Activated CD4-positive, alpha-beta memory T cell treated with anti-CD3 and anti-CD28 coated beads for 36 hours (primary cell): Measurements from ENCODE around the gene UNC45A. TPM values are rescaled to one million over a fixed set of nuclear protein-coding genes. Genes with fewer than 3 reads are reported as not detected.
"Not testable (repeated sequence)": the region's sequence is repeated elsewhere in the genome, so short reads cannot be mapped to it uniquely, and the experiment has no call there.

Experiments used
- CTCF ChIA-PET: fragments of 350-600 bp; sonication (Branson Sonifier 250); formaldehyde crosslinking; loops from one replicate; lab custom pipeline; 2021; ENCODE audit warnings: antibody characterized with exemption, inconsistent platforms; lab: Charles Lee
- POLR2A ChIA-PET: fragments of 350-600 bp; sonication (Branson Sonifier 250); formaldehyde crosslinking; loops from one replicate; lab custom pipeline; 2021; ENCODE audit warnings: antibody characterized with exemption; lab: Charles Lee
- DNase-seq: peaks from one replicate; pipeline ENCODE4 v3.0.0-alpha.2; 2020
- H3K27ac Mint-ChIP-seq: one replicate; pipeline ENCODE4 v1.8.0; 2021; ENCODE audit warnings: mixed read lengths
- H3K27me3 Mint-ChIP-seq: one replicate; pipeline ENCODE4 v1.8.0; 2021; ENCODE audit warnings: mixed read lengths
- H3K36me3 Mint-ChIP-seq: one replicate; pipeline ENCODE4 v1.8.0; 2021; ENCODE audit warnings: mixed read lengths
- H3K4me1 Mint-ChIP-seq: one replicate; pipeline ENCODE4 v1.8.0; 2021; ENCODE audit warnings: low read depth, mixed read lengths
- H3K4me3 Mint-ChIP-seq: one replicate; pipeline ENCODE4 v1.8.0; 2021; ENCODE audit warnings: mild to moderate bottlenecking, mixed read lengths
- H3K9me3 Mint-ChIP-seq: one replicate; pipeline ENCODE4 v1.8.0; 2021; ENCODE audit warnings: mixed read lengths
- intact Hi-C: fragments of 100-400 bp; cut with micrococcal nuclease; formaldehyde crosslinking; loops from one replicate; pipeline ENCODE4 v1.15.1; 2023
- total RNA-seq, 2 experiments: library from RNA; stranded (reverse); gene quantifications; one replicate each; pipeline ENCODE4 v1.2.3, GENCODE V29; 2021

Gene UNC45A
- total RNA-seq, 2 experiments from 2014 or later = 71.1 to 74.3 TPM

- H3K4me1 Mint-ChIP-seq = peaks cover 25% of the 10 kb centered on the region
- ChIA-PET POLR2A (interaction anchor here (5.5 kb wide), 1 partner anchor 28 kb away, joined by 82 read pairs; the partner anchor contains the start of genes HDDC3 and UNC45A), CTCF (interaction anchor here (0.9 to 8.0 kb wide), 5 partner anchors 18 to 257 kb away, joined by 3 to 231 read pairs (median 12); partner anchors contain the start of genes HDDC3 and UNC45A)
- DNase-seq = no peak
- H3K27me3 Mint-ChIP-seq = no peaks in the 10 kb centered on the region
- H3K9me3 Mint-ChIP-seq = no peaks in the 10 kb centered on the region
- no peak overlapping the region for H3K4me3 Mint-ChIP-seq
- H3K36me3 Mint-ChIP-seq = peaks cover 37% of the 10 kb centered on the region
- intact Hi-C loops = no loop called here
- no peak overlapping the region for H3K27ac Mint-ChIP-seq
Measured at GRCh38 chr15:90904746-90905145, 30.3 kb upstream of the UNC45A start.

GRCh38 chr15:90905306-90906180 lies 29.5 kb upstream of the UNC45A start:
- ChIA-PET POLR2A (interaction anchor here (5.5 kb wide), 1 partner anchor 27 kb away, joined by 82 read pairs; the partner anchor contains the start of genes HDDC3 and UNC45A), CTCF (interaction anchor here (0.6 to 8.0 kb wide), 5 partner anchors 19 to 258 kb away, joined by 3 to 231 read pairs (median 6); partner anchors contain the start of genes HDDC3 and UNC45A)
- no peaks in the 10 kb centered on the region for H3K27me3 Mint-ChIP-seq
- H3K9me3 Mint-ChIP-seq = no peaks in the 10 kb centered on the region
- intact Hi-C loops = no loop called here
- H3K4me3 Mint-ChIP-seq = no peak overlapping the region
- peaks cover 25% of the 10 kb centered on the region for H3K4me1 Mint-ChIP-seq
- peaks cover 41% of the 10 kb centered on the region for H3K36me3 Mint-ChIP-seq
- no peak for DNase-seq
- H3K27ac Mint-ChIP-seq = no peak overlapping the region

GRCh38 chr15:90906181-90906849 lies 28.8 kb upstream of the UNC45A start:
- DNase-seq = no peak
- Mint-ChIP-seq H3K27ac (no peak overlapping the region), H3K9me3 (no peaks in the 10 kb centered on the region), H3K36me3 (peaks cover 47% of the 10 kb centered on the region), H3K4me1 (peaks cover 22% of the 10 kb centered on the region), H3K4me3 (no peak overlapping the region), H3K27me3 (no peaks in the 10 kb centered on the region)
- intact Hi-C loops = no loop called here
- ChIA-PET CTCF (interaction anchor here (1.7 to 8.0 kb wide), 2 partner anchors 20 to 27 kb away, joined by 6 to 231 read pairs; partner anchors contain the start of genes HDDC3 and UNC45A), POLR2A (interaction anchor here (5.5 kb wide), 1 partner anchor 26 kb away, joined by 82 read pairs; the partner anchor contains the start of genes HDDC3 and UNC45A)

DNA sequence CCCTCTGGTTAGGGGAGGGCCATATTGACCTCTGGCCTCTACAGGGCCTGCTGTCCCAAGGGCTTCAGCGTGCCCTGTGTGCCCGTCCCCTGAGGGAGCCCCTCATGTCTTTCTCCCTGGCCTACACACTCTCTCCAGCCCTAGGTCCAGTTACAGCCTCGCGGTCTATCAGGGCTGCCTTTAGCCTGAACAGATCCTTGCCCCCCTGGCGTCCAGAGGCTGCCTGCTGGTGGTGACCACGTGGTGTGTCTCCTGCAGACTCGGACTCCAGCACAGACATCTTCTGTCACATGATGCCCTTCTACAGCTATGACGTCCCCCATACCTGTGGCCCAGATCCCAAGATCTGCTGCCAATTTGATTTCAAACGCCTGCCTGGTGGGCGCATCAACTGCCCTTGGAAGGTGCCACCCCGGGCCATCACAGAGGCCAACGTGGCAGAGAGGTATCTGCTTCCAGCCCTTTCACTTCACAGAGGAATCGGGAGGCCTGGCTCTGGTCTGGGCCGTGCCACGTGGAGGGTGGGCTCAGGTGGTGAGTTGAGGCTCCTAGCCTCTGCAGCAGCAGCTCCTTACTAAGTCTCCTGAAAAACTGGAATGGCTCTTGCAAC lies 27.9 kb upstream of the UNC45A start:
- Mint-ChIP-seq H3K27me3 (no peaks in the 10 kb centered on the region), H3K27ac (no peak overlapping the region), H3K9me3 (no peaks in the 10 kb centered on the region), H3K36me3 (peaks cover 49% of the 10 kb centered on the region), H3K4me3 (no peak overlapping the region), H3K4me1 (peaks cover 14% of the 10 kb centered on the region)
- DNase-seq = no peak
- CTCF ChIA-PET = interaction anchor here (8.0 kb wide), 1 partner anchor 26 kb away, joined by 231 read pairs; the partner anchor contains the start of genes HDDC3 and UNC45A
- intact Hi-C loops = no loop called here
- POLR2A ChIA-PET = no interaction called here

GRCh38 chr15:90907838-90908507 lies 27.1 kb upstream of the UNC45A start:
- Mint-ChIP-seq H3K4me1 (peaks cover 13% of the 10 kb centered on the region), H3K36me3 (peaks cover 52% of the 10 kb centered on the region), H3K27ac (no peak overlapping the region), H3K9me3 (no peaks in the 10 kb centered on the region), H3K27me3 (no peaks in the 10 kb centered on the region), H3K4me3 (no peak overlapping the region)
- ChIA-PET POLR2A (no interaction called here), CTCF (no interaction called here)
- intact Hi-C loops = no loop called here
- no peak for DNase-seq

GRCh38 chr15:90909449-90909848 lies 25.6 kb upstream of the UNC45A start:
- H3K4me3 Mint-ChIP-seq, H3K27ac Mint-ChIP-seq, H3K4me1 Mint-ChIP-seq, H3K27me3 Mint-ChIP-seq, DNase-seq, POLR2A ChIA-PET, intact Hi-C loops, H3K9me3 Mint-ChIP-seq: not testable (repeated sequence)
- CTCF ChIA-PET = interaction anchor here (1.1 kb wide), 1 partner anchor 23 kb away, joined by 5 read pairs; no protein-coding TSS in a partner anchor
- H3K36me3 Mint-ChIP-seq = peaks cover 61% of the 10 kb centered on the region

GRCh38 chr15:90909976-90910375 lies 25.1 kb upstream of the UNC45A start:
- Mint-ChIP-seq H3K27ac (no peak overlapping the region), H3K36me3 (peaks cover 61% of the 10 kb centered on the region), H3K9me3 (no peaks in the 10 kb centered on the region), H3K4me1 (peaks cover 5% of the 10 kb centered on the region), H3K4me3 (no peak overlapping the region), H3K27me3 (no peaks in the 10 kb centered on the region)
- no peak for DNase-seq
- ChIA-PET POLR2A (no interaction called here), CTCF (interaction anchor here (1.1 kb wide), 1 partner anchor 24 kb away, joined by 5 read pairs; no protein-coding TSS in a partner anchor)
- intact Hi-C loops = no loop called here

GRCh38 chr15:90910441-90911301 lies 24.4 kb upstream of the UNC45A start:
- Mint-ChIP-seq H3K27me3 (no peaks in the 10 kb centered on the region), H3K4me1 (no peaks in the 10 kb centered on the region), H3K9me3 (no peaks in the 10 kb centered on the region), H3K36me3 (peaks cover 61% of the 10 kb centered on the region), H3K4me3 (no peak overlapping the region), H3K27ac (no peak overlapping the region)
- DNase-seq = no peak
- intact Hi-C loops = no loop called here
- ChIA-PET CTCF (interaction anchor here (1.1 kb wide), 2 partner anchors 24 kb away, joined by 3 to 5 read pairs; no protein-coding TSS in a partner anchor), POLR2A (no interaction called here)

- no peak for DNase-seq
- intact Hi-C loops = no loop called here
- H3K36me3 Mint-ChIP-seq = peaks cover 56% of the 10 kb centered on the region
- no peaks in the 10 kb centered on the region for H3K4me1 Mint-ChIP-seq
- CTCF ChIA-PET = interaction anchor here (1.1 kb wide), 1 partner anchor 25 kb away, joined by 3 read pairs; no protein-coding TSS in a partner anchor
- H3K27me3 Mint-ChIP-seq = no peaks in the 10 kb centered on the region
- H3K4me3 Mint-ChIP-seq = no peak overlapping the region
- no peaks in the 10 kb centered on the region for H3K9me3 Mint-ChIP-seq
- no peak overlapping the region for H3K27ac Mint-ChIP-seq
- POLR2A ChIA-PET = no interaction called here
Measured at GRCh38 chr15:90911302-90911623, 23.8 kb upstream of the UNC45A start.

DNA sequence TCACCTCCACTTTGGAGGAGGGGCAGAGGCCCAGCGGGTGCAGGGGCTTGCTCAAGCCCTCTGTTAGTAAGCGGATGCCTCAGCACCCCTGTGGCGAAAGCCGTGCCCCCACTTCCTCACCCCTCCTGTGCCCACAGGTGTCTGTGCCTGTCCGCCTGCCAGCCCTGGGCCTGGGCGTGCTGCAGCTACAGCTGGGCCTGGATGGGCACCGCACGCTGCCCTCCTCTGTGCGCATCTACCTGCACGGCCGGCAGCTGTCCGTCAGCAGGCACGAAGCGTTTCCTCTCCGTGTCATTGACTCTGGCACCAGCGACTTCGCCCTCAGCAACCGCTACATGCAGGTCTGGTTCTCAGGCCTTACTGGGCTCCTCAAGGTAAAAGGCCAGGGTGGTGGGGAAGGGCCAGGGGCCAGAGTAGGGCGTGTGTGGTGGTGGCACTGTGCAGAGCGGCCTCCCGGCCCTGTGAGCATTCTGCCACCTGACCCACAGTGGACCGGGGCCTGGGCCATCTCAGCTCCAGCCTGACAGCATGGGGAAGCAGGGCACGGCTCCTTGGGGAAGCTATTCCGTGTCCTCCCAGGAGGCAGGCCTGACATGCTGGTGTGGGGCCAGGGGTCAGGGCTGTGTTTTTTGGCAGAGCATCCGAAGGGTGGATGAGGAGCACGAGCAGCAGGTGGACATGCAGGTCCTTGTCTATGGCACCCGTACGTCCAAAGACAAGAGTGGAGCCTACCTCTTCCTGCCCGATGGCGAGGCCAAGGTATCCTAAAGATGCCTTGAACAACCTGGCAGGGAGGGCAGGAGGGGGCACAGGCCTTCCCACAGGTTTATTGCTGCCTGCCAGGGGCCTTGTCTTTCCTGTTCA lies 22.9 kb upstream of the UNC45A start:
- Mint-ChIP-seq H3K4me3 (no peak overlapping the region), H3K36me3 (peaks cover 54% of the 10 kb centered on the region), H3K4me1 (no peaks in the 10 kb centered on the region), H3K9me3 (no peaks in the 10 kb centered on the region), H3K27me3 (no peaks in the 10 kb centered on the region), H3K27ac (no peak overlapping the region)
- intact Hi-C loops = no loop called here
- ChIA-PET POLR2A (no interaction called here), CTCF (interaction anchor here (1.1 kb wide), 1 partner anchor 26 kb away, joined by 3 read pairs; no protein-coding TSS in a partner anchor)
- no peak for DNase-seq
